Stimulated activated CD8-positive, alpha-beta memory T cell treated with anti-CD3 and anti-CD28 coated beads, Interleukin-12 subunit alpha, Interleukin-12 subunit beta, amount 100 ng/mL, for 24 hours (primary cell): ENCODE data around the gene DOCK9.

Experiments
- DNase-seq: peaks from one replicate; pipeline ENCODE4 v3.0.0-alpha.2; 2020; ENCODE audit errors: extremely low read depth

DOCK9 gene

GRCh38 chr13:98797456-98797855 is 180.4 kb downstream of the DOCK9 start:
- no peak for DNase-seq

DNA sequence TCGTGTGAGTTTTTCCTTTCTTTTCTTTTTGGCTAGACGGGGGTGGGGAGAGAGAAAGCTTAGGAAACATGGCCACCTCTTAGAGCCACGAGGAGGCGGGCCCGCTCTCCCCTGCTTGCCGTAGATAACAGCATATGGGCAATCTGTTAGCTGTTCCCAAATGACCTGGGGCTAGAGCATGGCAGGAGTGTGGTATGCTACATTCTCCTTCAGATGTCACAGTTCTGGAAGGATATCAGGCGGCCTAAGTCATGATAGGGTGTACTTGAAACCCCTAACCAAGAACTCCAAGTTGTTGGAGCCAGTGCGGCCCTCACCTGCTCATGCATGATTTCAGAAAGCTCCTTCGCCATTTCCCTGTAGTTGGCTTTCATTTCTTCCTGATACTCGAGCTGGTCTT is 181.1 kb downstream of the DOCK9 start:
- DNase-seq = no peak

DNA sequence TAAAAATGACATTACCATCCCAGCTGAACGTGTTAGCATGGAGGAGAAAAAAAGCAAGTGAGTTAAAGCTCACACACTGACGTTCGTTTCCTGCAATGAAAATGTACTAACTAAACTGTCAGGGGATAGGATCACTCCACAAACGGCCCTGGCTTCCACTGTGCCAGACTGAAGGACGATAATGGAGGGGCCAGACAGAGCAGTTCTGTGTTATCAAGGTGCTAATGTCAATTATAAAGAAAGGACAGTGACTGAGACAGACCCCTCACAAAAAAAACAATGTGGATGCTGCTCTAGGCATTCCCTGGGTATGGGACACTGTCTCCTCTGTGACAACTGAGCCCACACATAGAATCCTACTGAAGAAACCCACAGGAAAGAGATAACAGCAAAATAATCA is 181.7 kb downstream of the DOCK9 start:
- no peak for DNase-seq

- no peak for DNase-seq
Measured at GRCh38 chr13:98795220-98795619, 182.6 kb downstream of the DOCK9 start.

DNA sequence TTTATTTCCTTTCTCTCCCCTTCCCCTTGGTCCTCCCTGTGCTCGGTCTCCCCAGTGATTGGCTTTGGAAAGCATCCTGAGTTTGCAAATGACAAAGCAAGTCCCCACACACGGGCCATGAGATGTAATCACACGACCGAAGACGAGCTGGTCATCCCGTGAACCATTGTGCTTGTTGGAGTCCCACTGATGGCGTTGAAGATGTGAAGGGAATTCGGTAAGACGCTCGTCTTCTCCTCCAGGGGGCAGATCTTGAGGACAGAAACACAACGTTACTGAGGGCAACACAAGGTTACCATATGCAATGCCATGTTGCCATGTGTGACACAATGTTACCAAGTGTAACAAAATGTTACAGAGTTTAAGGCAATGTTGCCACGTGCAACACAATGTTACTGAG is 183.4 kb downstream of the DOCK9 start:
- no peak for DNase-seq

DNA sequence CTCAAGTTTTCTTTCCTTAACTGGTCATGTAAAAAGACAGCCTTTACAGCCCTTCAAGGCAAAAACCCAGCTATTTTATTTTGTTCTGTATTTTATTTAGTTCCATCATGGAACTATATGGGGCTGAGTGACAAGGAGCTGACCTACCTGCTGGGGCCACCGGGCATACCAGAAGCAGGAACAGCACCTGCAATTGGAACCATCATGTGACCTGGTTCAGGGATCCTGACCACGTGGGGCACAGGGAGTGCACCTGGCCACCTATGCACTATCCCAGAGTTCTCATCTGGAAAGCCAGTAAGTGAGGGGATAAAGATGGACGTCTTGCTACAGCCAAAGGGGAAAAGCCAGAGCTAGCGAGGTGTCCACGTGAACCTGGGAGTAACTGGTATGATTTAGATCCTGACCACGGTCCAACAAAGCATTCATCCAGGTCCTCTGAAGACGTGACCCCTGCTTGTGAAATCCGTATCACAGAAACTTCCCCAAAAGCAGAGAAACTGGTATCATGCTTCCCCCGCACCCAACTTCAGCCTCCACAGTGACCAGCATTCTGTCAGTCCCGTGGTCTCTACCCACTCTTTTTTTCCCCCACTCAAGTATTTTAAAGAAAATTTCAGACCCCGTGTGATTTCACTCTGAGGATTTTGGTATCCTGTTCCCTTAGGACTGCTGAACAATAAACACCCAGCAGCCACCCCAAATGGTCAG is 184.9 kb downstream of the DOCK9 start:
- no peak for DNase-seq

DNA sequence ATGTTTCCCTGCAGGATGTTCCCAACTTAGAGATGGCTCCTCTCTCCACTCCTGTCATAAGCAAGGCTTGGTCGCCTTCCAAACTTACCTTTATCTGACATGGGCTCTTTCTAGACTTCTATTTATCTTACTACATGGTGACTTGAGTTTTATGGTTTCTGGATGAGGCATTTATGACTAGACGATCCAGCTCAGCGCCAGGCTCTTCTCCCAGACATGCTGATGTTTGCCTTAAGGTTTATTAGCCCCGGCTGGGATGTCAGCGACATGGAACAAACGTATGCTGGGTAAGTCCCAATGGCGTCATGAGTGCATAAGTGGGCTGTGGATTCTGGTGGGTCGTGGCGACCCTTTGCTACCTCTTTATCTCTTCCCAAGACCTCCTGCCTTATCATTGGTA is 185.5 kb downstream of the DOCK9 start:
- DNase-seq = no peak

DNA sequence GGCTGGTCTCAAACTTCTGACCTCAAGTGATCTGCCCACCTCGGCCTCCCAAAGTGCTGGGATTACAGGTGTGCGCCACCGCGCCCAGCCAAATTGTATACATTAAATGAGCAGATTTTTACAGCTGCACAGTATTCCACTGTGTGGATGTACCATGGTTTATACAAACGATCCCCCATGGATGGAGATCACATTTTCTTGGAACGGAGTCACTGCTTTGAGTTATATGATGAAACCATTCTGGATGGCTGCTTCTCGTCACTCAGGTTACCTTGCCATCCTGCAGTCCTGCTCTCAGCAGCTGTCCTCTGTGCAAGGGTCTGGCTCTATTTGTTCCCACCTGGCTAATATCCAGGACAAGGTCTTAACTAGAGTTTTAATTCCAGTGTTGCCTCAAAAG is 186.3 kb downstream of the DOCK9 start:
- no peak for DNase-seq

DNA sequence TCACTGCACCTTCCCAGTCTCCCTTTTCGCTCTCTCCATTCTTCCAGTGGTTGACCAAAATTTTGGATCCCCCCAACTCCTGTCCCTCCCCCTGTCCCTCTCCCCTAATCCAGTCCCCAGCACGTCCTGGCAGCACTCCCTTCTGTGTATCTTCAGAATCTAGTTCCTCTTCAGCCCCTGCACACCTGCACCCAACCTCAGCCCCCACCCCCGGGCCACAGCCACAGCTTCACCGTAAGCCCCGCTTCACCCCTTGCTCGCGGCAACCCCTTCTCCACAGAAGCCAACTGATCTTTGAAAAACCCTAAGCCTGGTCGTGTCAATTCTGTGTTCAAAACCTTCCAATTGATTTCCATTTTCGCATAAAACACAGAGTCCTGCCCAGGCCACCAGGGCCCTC is 189.9 kb downstream of the DOCK9 start:
- DNase-seq = no peak

- DNase-seq = no peak
Measured at GRCh38 chr13:98787173-98787572, 190.7 kb downstream of the DOCK9 start.

GRCh38 chr13:98786023-98786422 is 191.8 kb downstream of the DOCK9 start:
- no peak for DNase-seq

- no peak for DNase-seq
Measured at GRCh38 chr13:98785405-98785804, 192.5 kb downstream of the DOCK9 start.

DNA sequence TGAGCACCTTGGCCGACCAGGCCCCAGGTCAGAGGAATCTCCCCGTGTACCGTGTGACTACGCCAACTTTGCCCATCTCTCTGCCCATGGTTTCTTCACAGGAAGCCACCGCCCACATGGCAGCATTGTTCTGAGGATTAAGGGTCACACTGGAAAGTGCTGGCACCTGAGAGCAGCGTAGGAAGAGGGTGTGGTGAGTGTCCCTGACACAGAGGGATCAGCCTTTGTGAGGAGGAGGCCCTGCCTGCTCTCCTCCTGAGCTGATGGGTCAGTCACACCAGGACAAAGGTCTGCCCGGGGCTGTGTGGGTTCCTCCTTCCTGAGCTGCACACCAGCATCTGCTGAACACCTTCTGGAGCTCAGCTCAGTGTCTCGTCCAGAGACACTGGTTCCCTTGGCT is 193.2 kb downstream of the DOCK9 start:
- DNase-seq = no peak

DNA sequence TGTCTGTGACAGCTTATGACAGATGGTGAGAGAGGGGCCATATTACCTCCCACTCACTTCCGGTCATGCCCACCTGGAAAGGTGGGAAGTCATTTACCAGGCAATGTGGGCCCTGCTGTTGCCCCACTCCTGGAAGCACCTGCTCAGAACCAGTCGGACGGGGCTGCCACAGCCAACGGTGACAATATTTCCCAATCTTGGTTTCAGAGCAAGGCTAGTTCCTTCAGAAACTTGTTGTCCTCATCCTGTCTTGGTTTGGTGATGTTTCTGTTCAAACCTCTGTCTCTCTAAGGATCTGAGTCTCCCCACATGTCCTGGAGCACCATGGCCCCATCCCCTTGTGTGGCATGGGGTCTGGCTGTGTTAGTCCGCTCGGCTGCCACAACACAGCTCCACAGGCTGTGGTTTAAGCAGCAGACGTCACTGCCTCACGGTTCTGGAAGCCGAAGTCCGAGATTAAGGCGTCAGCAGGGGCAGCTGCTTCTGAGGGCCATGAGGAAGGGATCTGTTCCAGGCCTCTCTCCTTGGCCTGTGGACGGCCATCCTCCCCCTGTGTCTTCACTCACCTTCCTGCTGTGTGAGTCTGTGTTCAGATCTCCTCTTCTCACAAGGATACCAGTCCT is 193.9 kb downstream of the DOCK9 start:
- DNase-seq = no peak

GRCh38 chr13:98782654-98783053 is 195.2 kb downstream of the DOCK9 start:
- no peak for DNase-seq

- no peak for DNase-seq
Measured at GRCh38 chr13:98781905-98782304, 196.0 kb downstream of the DOCK9 start.

DNA sequence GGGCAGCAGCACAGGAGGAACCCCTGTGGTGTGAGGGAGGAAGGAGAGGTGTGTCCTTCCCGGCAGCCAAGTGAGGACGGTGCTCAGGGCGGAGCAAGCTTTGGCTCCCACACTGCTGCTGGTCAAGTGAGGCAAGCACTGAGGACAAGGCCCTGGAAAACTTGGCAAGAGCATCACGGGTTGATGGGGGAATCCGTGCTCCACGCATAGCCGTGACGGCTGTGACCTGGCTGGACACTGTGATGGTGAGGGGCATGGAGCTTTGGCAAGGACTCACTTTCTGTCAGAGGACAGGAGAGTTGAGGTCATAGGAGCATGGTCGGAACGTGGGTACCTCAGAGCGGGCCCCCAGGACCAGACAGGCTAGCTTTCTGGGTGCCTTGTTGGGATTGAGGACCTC is 196.4 kb downstream of the DOCK9 start:
- no peak for DNase-seq

DNA sequence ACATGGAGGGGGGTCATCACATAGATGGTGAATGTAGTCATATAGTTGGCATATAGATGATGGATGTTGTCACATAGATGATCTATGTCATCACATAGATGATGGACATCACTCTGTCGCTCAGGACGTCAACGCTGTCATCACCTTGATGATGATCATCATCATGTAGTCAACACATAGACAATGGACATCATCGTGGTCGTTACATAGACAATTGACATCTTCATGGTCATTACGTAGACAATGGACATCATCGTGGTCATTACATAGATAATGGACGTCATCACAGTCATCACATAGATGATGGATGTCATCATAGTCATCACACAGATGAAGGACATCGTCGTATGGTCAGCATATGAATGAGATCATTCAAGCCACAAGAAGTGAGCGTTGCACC is 196.8 kb downstream of the DOCK9 start:
- no peak for DNase-seq

DNA sequence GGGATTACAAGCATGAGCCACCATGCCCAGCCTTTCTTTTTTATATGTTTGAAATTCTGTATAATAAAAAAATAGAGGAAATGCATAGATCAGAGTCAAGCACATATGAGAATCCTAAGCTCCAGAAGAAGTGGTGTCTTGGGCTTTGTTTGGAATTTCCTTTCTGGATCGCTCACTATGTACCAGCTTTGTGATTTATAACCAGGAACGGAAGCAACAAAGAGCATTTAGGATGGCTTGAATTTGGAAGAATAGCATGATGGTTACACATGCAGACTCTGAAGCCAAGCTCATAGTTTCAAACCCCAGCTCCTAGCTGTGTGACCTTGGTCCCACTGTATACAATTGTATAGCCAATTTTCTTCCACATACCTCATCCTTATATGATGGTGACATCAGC is 197.4 kb downstream of the DOCK9 start:
- no peak for DNase-seq

DNA sequence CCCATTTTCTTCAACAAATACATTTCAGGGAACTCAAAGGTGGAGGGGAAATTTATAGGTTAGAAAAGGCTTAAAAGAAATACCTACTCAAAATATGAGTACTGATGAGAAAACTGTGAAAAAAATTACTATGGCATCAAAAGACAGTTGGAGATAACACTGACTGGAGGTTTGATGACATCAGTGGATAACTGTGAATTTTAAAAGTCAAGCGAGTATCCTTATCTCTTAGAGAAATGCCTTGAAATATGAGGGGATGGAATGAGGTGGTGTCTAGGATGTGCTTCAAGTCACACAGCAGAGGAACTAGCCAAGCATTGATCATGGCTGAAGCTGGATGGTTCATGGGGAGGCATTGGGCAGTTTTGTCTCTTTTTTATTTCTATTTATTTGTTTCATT is 198.2 kb downstream of the DOCK9 start:
- no peak for DNase-seq

DNA sequence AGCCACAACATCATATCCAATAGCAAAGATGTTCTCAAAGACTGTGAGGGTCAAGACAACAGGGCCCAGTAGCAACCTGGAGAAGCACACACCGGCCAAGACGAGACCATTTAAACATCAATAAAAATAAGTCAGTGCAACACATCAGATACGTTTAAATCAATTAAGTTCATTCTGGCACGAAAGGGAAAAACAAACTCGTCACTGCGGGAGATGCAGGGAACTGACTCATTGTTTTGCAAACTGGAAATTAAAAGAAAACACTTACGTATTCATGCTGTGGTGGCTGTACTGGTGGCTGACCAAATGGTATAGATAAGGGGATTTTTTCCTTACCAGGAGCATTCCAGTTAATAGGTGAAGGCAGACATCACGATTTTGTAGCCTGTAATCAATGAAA is 199.1 kb downstream of the DOCK9 start:
- no peak for DNase-seq

GRCh38 chr13:98776644-98777043 is 201.2 kb downstream of the DOCK9 start:
- no peak for DNase-seq

DNA sequence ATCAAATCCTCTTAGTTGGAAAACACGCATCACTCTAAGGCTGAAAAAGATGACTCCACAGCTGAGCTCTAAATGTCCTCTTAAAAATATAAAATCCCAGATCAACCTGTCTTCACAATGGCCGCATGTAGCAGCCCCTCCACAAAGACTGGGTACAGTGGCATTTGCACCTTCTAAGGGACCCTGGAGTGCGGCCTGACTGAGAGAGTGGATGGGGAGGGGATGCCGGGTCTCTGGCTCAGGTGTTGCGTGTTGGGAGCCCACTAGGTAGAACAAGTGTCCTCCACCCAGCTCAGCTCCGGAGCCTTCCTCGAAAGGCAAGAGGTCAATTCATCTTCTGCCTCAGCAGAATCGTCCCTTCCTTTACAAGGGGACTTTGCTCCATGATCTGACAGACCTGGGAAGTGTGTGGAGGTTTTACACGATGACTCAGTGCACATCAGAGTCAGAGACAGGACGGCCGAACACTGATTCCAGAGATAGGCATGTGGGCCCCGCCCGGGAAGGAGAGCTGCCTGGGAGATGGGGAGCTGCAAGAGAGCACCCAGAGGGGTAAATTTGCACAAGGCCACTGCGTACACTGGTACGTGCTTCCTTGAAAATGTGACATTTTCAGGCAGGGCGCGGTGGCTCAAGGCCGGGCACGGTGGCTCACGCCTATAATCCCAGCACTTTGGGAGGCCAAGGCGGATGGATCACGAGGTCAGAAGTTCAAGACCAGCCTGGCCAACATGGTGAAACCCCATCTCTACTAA is 201.8 kb downstream of the DOCK9 start:
- no peak for DNase-seq
